Spleen (tissue), 11 donors: ENCODE measurements around the gene PDE2A. TPM values are rescaled to one million over a fixed set of nuclear protein-coding genes. Genes with fewer than 3 reads are reported as not detected.

ENCODE experiments used
- DNase-seq: peaks from one replicate; pipeline ENCODE4 v3.0.0-alpha.2; 2020
- H3K27ac ChIP-seq, 8 donors: fragments of 200-600 bp; sonication (generic) in 7 of 8; 1 replicate in 4 of 8; 2 replicates in 4 of 8; pipeline versions ENCODE4 v1.5.0 to v1.8.0; 2016 to 2021; ENCODE audit warnings: inconsistent platforms in 4 of 8, mild to moderate bottlenecking in 4 of 8, moderate library complexity in 1 of 8
- H3K27me3 ChIP-seq, 7 donors: fragments of 200-600 bp; sonication (generic) in 6 of 7; replicated peaks in 1 of 7; 1 replicate in 4 of 7; 2 replicates in 3 of 7; pipeline versions ENCODE4 v1.5.0 to v1.8.0; 2016 to 2021; ENCODE audit warnings: inconsistent platforms in 3 of 7, mild to moderate bottlenecking in 1 of 7
- H3K36me3 ChIP-seq, 6 donors: fragments of 200-600 bp; sonication (generic) in 5 of 6; 1 replicate in 4 of 6; 2 replicates in 2 of 6; pipeline versions ENCODE4 v1.5.0 to v1.8.0; 2016 to 2021; ENCODE audit warnings: inconsistent platforms in 2 of 6
- H3K4me1 ChIP-seq, 6 donors: fragments of 200-600 bp; sonication (generic) in 5 of 6; 1 replicate in 3 of 6; 2 replicates in 3 of 6; pipeline versions ENCODE4 v1.5.0 to v1.8.0; 2016 to 2021; ENCODE audit warnings: inconsistent platforms in 3 of 6
- H3K4me3 ChIP-seq, 8 donors: fragments of 200-600 bp; sonication (generic) in 7 of 8; 1 replicate in 4 of 8; 2 replicates in 4 of 8; pipeline versions ENCODE4 v1.5.0 to v1.8.0; 2016 to 2021; ENCODE audit warnings: inconsistent platforms in 4 of 8, mild to moderate bottlenecking in 4 of 8, moderate library complexity in 2 of 8
- H3K9me3 ChIP-seq, 8 donors: fragments of 200-600 bp; sonication (generic) in 7 of 8; 1 replicate in 4 of 8; 2 replicates in 4 of 8; pipeline versions ENCODE4 v1.5.0 to v1.8.0; 2016 to 2021; ENCODE audit warnings: inconsistent platforms in 4 of 8
- POLR2A ChIP-seq, 3 donors: fragments of 450-650 bp; IDR thresholded peaks; one replicate each; pipeline ENCODE4 v1.5.1; 2017; ENCODE audit warnings: antibody characterized with exemption in 3 of 3, mild to moderate bottlenecking in 1 of 3
- POLR2AphosphoS5 ChIP-seq, 3 donors: sonication (generic); formaldehyde crosslinking; IDR thresholded peaks; one replicate each; pipeline ENCODE4 v1.5.1; 2017; ENCODE audit warnings: antibody characterized with exemption in 3 of 3
- WGBS, 5 donors: extraction: QIAGEN DNeasy Blood & Tissue Kit in 3 of 5; methylation state at CpG; one replicate each; pipeline versions ENCODE4 v1.1.5 to v1.1.7; 2013 to 2018; 5-methylcytosine and 5-hydroxymethylcytosine counted together
- intact Hi-C: fragments of 100-400 bp; cut with DNase I; formaldehyde crosslinking; loops from one replicate; pipeline ENCODE4 v1.15.0; 2023; ENCODE audit warnings: low total_unique reads
- polyA plus RNA-seq, 3 donors: library from polyadenylated mRNA; stranded (reverse); fragments of 200-250 nt; gene quantifications; one replicate each; pipeline ENCODE4 v1.2.1, GENCODE V29; 2013
- total RNA-seq, 7 donors: library from RNA; depleted of rRNA in 3 of 7; stranded (reverse); fragments of >200 nt in 3 of 7; fragmentation: NEBNext Ultra II Directional in 4 of 7; extraction: Animal tissue kit (Norgen Biotek cat#: 25700) in 4 of 7; gene quantifications; one replicate each; pipeline versions ENCODE4 v1.1.0 to v1.2.1, GENCODE V29; 2016 to 2021
- TF ChIP-seq, protein P1 (sequence below), 11 experiments: fragments of 200-600 bp in 7 of 11; fragments of 450-650 bp in 4 of 11; sonication (generic) in 4 of 11; IDR thresholded peaks in 8 of 11; conservative IDR thresholded peaks in 3 of 11; 1 replicate in 7 of 11; 2 replicates in 4 of 11; pipeline versions ENCODE4 v1.4.0 to v1.8.0; 2016 to 2021; ENCODE audit warnings: antibody characterized with exemption in 11 of 11, inconsistent platforms in 4 of 11, mild to moderate bottlenecking in 1 of 11
- donor health status: healthy with polysubstance abuse.
- donor health status: DM: no; HTN: no; CAD: no; lungs with moderate emphysema.
- donor health status: DM: no; HTN: no; CAD: no.
- donor health status: Bipolar disorder and iron deficiency.
- donor health status: healthy.
- donor health status: DM: no; HTN: no; CAD: no.
- donor health status: DM: yes; HTN: yes; CAD: no.

The PDE2A gene
- total and polyA plus RNA-seq, 10 donors: 58.2 to 584 (median 333) TPM

DNA sequence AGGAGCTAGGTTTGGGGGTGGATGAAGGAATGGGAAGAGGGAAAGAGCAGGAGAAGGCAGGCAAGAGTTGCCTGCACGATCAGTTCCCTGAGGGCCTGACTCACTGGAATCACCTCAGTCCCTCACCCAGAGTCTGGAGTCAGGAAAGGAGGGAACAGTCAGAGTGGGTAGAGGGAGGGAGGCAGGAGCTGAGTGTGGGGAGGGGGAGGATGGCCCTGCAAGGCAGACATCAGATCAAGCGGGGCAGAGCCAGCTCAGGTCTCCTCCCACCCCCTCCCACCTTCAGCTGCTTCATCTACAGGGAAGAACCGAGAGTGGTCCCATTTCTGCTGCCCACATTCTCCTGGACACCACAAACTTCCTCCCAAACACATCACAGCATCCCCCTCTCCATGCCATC lies 58.9 kb downstream of the PDE2A start:
- DNase-seq: no peak
- TF ChIP-seq POLR2A (IDR thresholded peaks at IDR 0.05) (no peak), POLR2AphosphoS5 (IDR thresholded peaks at IDR 0.05) (no peak)
- TF ChIP-seq, protein P1, sequence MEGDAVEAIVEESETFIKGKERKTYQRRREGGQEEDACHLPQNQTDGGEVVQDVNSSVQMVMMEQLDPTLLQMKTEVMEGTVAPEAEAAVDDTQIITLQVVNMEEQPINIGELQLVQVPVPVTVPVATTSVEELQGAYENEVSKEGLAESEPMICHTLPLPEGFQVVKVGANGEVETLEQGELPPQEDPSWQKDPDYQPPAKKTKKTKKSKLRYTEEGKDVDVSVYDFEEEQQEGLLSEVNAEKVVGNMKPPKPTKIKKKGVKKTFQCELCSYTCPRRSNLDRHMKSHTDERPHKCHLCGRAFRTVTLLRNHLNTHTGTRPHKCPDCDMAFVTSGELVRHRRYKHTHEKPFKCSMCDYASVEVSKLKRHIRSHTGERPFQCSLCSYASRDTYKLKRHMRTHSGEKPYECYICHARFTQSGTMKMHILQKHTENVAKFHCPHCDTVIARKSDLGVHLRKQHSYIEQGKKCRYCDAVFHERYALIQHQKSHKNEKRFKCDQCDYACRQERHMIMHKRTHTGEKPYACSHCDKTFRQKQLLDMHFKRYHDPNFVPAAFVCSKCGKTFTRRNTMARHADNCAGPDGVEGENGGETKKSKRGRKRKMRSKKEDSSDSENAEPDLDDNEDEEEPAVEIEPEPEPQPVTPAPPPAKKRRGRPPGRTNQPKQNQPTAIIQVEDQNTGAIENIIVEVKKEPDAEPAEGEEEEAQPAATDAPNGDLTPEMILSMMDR (IDR thresholded peaks at IDR 0.05 in 8 of 11, conservative IDR thresholded peaks at IDR 0.05 in 3 of 11): no peak
- Histone ChIP-seq H3K36me3 (no peaks in the 10 kb centered on the region), H3K4me3 (no peak overlapping the region), H3K27ac (peak overlapping the region in 4 of 8 donors; percentile 30 to 65 (median 34)), H3K4me1 (peaks cover 16 to 100% (median 84%) of the 10 kb centered on the region in 6 donors), H3K27me3 (peaks cover 0 to 17% (median 0%) of the 10 kb centered on the region in 7 donors), H3K9me3 (no peaks in the 10 kb centered on the region)
- intact Hi-C loops: no loop called here
- 58 to 80% (median 74%) methylated on average over 3 of the region's 3 CpGs for WGBS, 5 donors

DNA sequence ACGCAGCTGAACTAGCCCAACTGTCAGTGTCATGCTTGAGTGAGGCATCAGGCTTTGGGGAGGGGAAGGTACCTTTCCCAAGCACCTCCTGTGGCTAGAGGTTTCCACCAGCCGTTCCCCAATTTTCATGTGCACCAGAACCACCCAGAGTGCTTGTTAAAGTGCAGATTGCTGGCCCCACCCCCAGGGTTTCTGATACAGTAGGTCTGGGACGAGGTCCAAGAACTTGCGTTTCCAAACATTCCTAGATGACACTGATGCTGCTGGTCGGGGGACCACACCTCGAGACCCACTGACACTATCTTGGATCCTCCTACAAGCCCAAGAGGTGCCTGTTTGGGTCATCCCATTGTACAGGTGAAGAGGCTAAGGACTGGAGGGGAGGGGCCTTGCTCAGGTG lies 59.8 kb downstream of the PDE2A start:
- Histone ChIP-seq H3K4me1 (peaks cover 16 to 99% (median 83%) of the 10 kb centered on the region in 6 donors), H3K36me3 (no peaks in the 10 kb centered on the region), H3K27ac (peak overlapping the region in 4 of 8 donors; percentile 26 to 65 (median 42)), H3K27me3 (peaks cover 0 to 17% (median 0%) of the 10 kb centered on the region in 7 donors), H3K4me3 (no peak overlapping the region), H3K9me3 (no peaks in the 10 kb centered on the region)
- DNase-seq: no peak
- TF ChIP-seq POLR2A (IDR thresholded peaks at IDR 0.05) (no peak), POLR2AphosphoS5 (IDR thresholded peaks at IDR 0.05) (no peak)
- TF ChIP-seq, protein P1 (IDR thresholded peaks at IDR 0.05 in 8 of 11, conservative IDR thresholded peaks at IDR 0.05 in 3 of 11): no peak
- 21 to 36% (median 29%) methylated on average over 6 of the region's 6 CpGs for WGBS, 5 donors
- intact Hi-C loops: no loop called here

DNA sequence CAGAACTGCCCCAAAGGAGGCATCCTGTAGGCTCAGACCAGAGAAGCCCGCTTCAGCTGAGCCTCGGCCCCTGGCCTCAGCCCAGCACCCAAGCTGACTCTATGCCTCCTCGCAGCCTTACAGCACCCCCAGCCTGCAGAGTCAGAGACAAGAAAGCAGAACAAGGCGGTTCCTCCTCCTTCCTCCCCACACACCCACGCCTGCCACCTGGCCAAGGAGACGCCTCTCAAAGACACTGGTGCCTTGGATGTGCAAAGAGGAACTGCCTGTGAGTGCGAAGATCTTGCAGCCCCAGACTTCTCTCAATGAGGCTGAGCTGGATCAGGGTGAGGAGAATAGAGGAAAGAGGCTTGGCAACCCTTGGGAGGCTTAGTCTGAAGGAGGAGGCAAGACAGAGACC lies 60.2 kb downstream of the PDE2A start:
- DNase-seq: peak; percentile 93

DNA sequence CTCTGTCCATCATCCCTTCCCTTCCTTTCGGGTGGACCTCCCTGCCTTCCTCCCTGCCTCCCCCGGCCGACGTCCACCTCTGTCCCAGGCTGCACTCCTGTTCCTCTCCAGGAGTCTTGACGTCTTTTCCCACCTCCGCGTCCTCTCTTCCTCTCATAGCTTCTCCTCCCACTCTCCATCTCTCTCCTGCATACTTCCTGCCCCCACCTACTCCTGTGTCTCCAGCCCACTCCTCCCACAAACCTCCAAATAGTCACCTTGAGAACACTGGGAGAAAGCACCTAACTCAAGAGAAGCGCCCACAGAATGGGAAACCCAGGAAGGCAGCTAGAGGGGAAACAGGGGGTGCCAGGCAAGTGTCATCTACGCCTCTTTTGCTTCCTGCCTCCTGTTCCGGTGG lies 60.8 kb downstream of the PDE2A start:
- Histone ChIP-seq H3K36me3 (no peaks in the 10 kb centered on the region), H3K4me3 (no peak overlapping the region), H3K27me3 (peaks cover 0 to 17% (median 0%) of the 10 kb centered on the region in 7 donors), H3K9me3 (no peaks in the 10 kb centered on the region), H3K4me1 (peaks cover 19 to 100% (median 84%) of the 10 kb centered on the region in 6 donors), H3K27ac (peak overlapping the region in 6 of 8 donors; percentile 0 to 65 (median 30))
- TF ChIP-seq POLR2A (IDR thresholded peaks at IDR 0.05) (no peak), POLR2AphosphoS5 (IDR thresholded peaks at IDR 0.05) (peak in 1 of 3 donors; percentile 2)
- no peak for DNase-seq
- 57 to 69% (median 58%) methylated on average over 10 of the region's 10 CpGs for WGBS, 5 donors
- intact Hi-C loops: no loop called here

More for the DNA sequence above, 60.2 kb downstream of the PDE2A start:
- H3K4me3 ChIP-seq: no peak overlapping the region
- H3K36me3 ChIP-seq: no peaks in the 10 kb centered on the region
- peak overlapping the region in 6 of 8 donors; percentile 0 to 65 (median 34) for H3K27ac ChIP-seq
- peaks cover 0 to 17% (median 0%) of the 10 kb centered on the region in 7 donors for H3K27me3 ChIP-seq
- no peaks in the 10 kb centered on the region for H3K9me3 ChIP-seq
- intact Hi-C loops: no loop called here
- H3K4me1 ChIP-seq: peaks cover 16 to 99% (median 82%) of the 10 kb centered on the region in 6 donors
- WGBS, 5 donors: 9 to 53% (median 27%) methylated on average over 6 to 7 of the region's 7 CpGs
- peak in 1 of 3 donors; percentile 60 for TF ChIP-seq POLR2AphosphoS5 (IDR thresholded peaks at IDR 0.05)
- no peak for TF ChIP-seq POLR2A (IDR thresholded peaks at IDR 0.05)
- TF ChIP-seq, protein P1 (IDR thresholded peaks at IDR 0.05 in 8 of 11, conservative IDR thresholded peaks at IDR 0.05 in 3 of 11): no peak
